Stimulated activated effector memory CD8-positive, alpha-beta T cell treated with anti-CD3 and anti-CD28 coated beads, Interleukin-12 subunit alpha, Interleukin-12 subunit beta, amount 100 ng/mL, for 72 hours (primary cell): ENCODE measurements around the gene MAP2.

Experiments
- ATAC-seq: fragments of 150-1000 bp; cut with Tn5 transposase; 2 replicates; pipeline ENCODE4 v1.10.0; 2021
- DNase-seq, 2 donors: peaks; one replicate each; pipeline ENCODE4 v3.0.0; 2021 to 2022; ENCODE audit warnings: low spot score in 2 of 2
- H3K27ac Mint-ChIP-seq: one replicate; pipeline ENCODE4 v1.8.0; 2022; ENCODE audit warnings: mild to moderate bottlenecking, mixed read lengths
- H3K36me3 Mint-ChIP-seq: one replicate; pipeline ENCODE4 v1.8.0; 2022; ENCODE audit warnings: mild to moderate bottlenecking, mixed read lengths
- H3K4me1 Mint-ChIP-seq: one replicate; pipeline ENCODE4 v1.8.0; 2022; ENCODE audit warnings: mixed read lengths
- H3K4me3 Mint-ChIP-seq: one replicate; pipeline ENCODE4 v1.8.0; 2022; ENCODE audit warnings: mild to moderate bottlenecking, mixed read lengths
- H3K9me3 Mint-ChIP-seq: one replicate; pipeline ENCODE4 v1.8.0; 2022; ENCODE audit warnings: mixed read lengths

Gene MAP2

GRCh38 chr2:209648714-209649113 is 224.9 kb downstream of the MAP2 start:
- H3K4me1 Mint-ChIP-seq: no peaks in the 10 kb centered on the region

GRCh38 chr2:209653134-209653533 is 229.3 kb downstream of the MAP2 start:
- H3K36me3 Mint-ChIP-seq: no peaks in the 10 kb centered on the region
- no peak overlapping the region for H3K27ac Mint-ChIP-seq
- no peaks in the 10 kb centered on the region for H3K4me1 Mint-ChIP-seq
- H3K4me3 Mint-ChIP-seq: no peak overlapping the region
- H3K9me3 Mint-ChIP-seq: no peaks in the 10 kb centered on the region
- no peak for ATAC-seq
- no peak for DNase-seq

More at GRCh38 chr2:209648714-209649113, 224.9 kb downstream of the MAP2 start:
- Mint-ChIP-seq H3K9me3 (no peaks in the 10 kb centered on the region), H3K27ac (no peak overlapping the region), H3K36me3 (no peaks in the 10 kb centered on the region), H3K4me3 (no peak overlapping the region)
- no peak for DNase-seq
- no peak for ATAC-seq

- DNase-seq: no peak
- no peaks in the 10 kb centered on the region for H3K36me3 Mint-ChIP-seq
- H3K4me1 Mint-ChIP-seq: no peaks in the 10 kb centered on the region
- H3K9me3 Mint-ChIP-seq: peaks cover 4% of the 10 kb centered on the region
- no peak overlapping the region for H3K4me3 Mint-ChIP-seq
- ATAC-seq: no peak
- H3K27ac Mint-ChIP-seq: no peak overlapping the region
Observed at GRCh38 chr2:209661286-209661894, 237.5 kb downstream of the MAP2 start.

- ATAC-seq (no peak), DNase-seq (no peak)
- no peak overlapping the region for H3K27ac Mint-ChIP-seq
- H3K4me3 Mint-ChIP-seq: no peak overlapping the region
- no peaks in the 10 kb centered on the region for H3K4me1 Mint-ChIP-seq
- H3K9me3 Mint-ChIP-seq: peaks cover 4% of the 10 kb centered on the region
- H3K36me3 Mint-ChIP-seq: no peaks in the 10 kb centered on the region
Observed at GRCh38 chr2:209662021-209662420, 238.2 kb downstream of the MAP2 start.

- ATAC-seq (no peak), DNase-seq (no peak)
- Mint-ChIP-seq H3K9me3 (peaks cover 4% of the 10 kb centered on the region), H3K36me3 (no peaks in the 10 kb centered on the region), H3K27ac (no peak overlapping the region), H3K4me3 (no peak overlapping the region), H3K4me1 (no peaks in the 10 kb centered on the region)
Observed at GRCh38 chr2:209663139-209663538, 239.3 kb downstream of the MAP2 start.

- DNase-seq (no peak), ATAC-seq (no peak)
- Mint-ChIP-seq H3K9me3 (peaks cover 4% of the 10 kb centered on the region), H3K4me1 (no peaks in the 10 kb centered on the region), H3K27ac (no peak overlapping the region), H3K36me3 (no peaks in the 10 kb centered on the region), H3K4me3 (no peak overlapping the region)
Observed at GRCh38 chr2:209663656-209664055, 239.8 kb downstream of the MAP2 start.

GRCh38 chr2:209666296-209666695 is 242.4 kb downstream of the MAP2 start:
- H3K4me3 Mint-ChIP-seq: no peak overlapping the region
- H3K9me3 Mint-ChIP-seq: no peaks in the 10 kb centered on the region
- no peak for DNase-seq
- H3K36me3 Mint-ChIP-seq: no peaks in the 10 kb centered on the region
- no peak for ATAC-seq
- no peaks in the 10 kb centered on the region for H3K4me1 Mint-ChIP-seq
- H3K27ac Mint-ChIP-seq: no peak overlapping the region

GRCh38 chr2:209671020-209671680 is 247.3 kb downstream of the MAP2 start:
- Mint-ChIP-seq H3K9me3 (peaks cover 2% of the 10 kb centered on the region), H3K4me1 (no peaks in the 10 kb centered on the region), H3K36me3 (no peaks in the 10 kb centered on the region), H3K4me3 (no peak overlapping the region), H3K27ac (no peak overlapping the region)
- ATAC-seq (no peak), DNase-seq (no peak)

GRCh38 chr2:209673811-209674210 is 250.0 kb downstream of the MAP2 start:
- Mint-ChIP-seq H3K27ac (no peak overlapping the region), H3K4me3 (no peak overlapping the region), H3K36me3 (no peaks in the 10 kb centered on the region), H3K9me3 (peaks cover 2% of the 10 kb centered on the region), H3K4me1 (no peaks in the 10 kb centered on the region)
- DNase-seq (no peak), ATAC-seq (no peak)

- no peak overlapping the region for H3K4me3 Mint-ChIP-seq
- DNase-seq: no peak
- H3K4me1 Mint-ChIP-seq: no peaks in the 10 kb centered on the region
- H3K27ac Mint-ChIP-seq: no peak overlapping the region
- H3K36me3 Mint-ChIP-seq: no peaks in the 10 kb centered on the region
- ATAC-seq: no peak
- peaks cover 5% of the 10 kb centered on the region for H3K9me3 Mint-ChIP-seq
Observed at GRCh38 chr2:209680596-209680995, 256.7 kb downstream of the MAP2 start.

GRCh38 chr2:209681201-209681735 is 257.4 kb downstream of the MAP2 start:
- H3K4me1 Mint-ChIP-seq: no peaks in the 10 kb centered on the region
- H3K4me3 Mint-ChIP-seq: no peak overlapping the region
- ATAC-seq (no peak), DNase-seq (no peak)
- no peaks in the 10 kb centered on the region for H3K36me3 Mint-ChIP-seq
- peaks cover 3% of the 10 kb centered on the region for H3K9me3 Mint-ChIP-seq
- H3K27ac Mint-ChIP-seq: no peak overlapping the region

GRCh38 chr2:209682646-209683045 is 258.8 kb downstream of the MAP2 start:
- H3K9me3 Mint-ChIP-seq: peaks cover 3% of the 10 kb centered on the region
- H3K4me1 Mint-ChIP-seq: no peaks in the 10 kb centered on the region
- ATAC-seq (no peak), DNase-seq (no peak)
- no peak overlapping the region for H3K27ac Mint-ChIP-seq
- H3K4me3 Mint-ChIP-seq: no peak overlapping the region
- H3K36me3 Mint-ChIP-seq: no peaks in the 10 kb centered on the region

- ATAC-seq (no peak), DNase-seq (no peak)
- peaks cover 3% of the 10 kb centered on the region for H3K9me3 Mint-ChIP-seq
- no peaks in the 10 kb centered on the region for H3K4me1 Mint-ChIP-seq
- H3K4me3 Mint-ChIP-seq: no peak overlapping the region
- no peak overlapping the region for H3K27ac Mint-ChIP-seq
- no peaks in the 10 kb centered on the region for H3K36me3 Mint-ChIP-seq
Observed at GRCh38 chr2:209685340-209685739, 261.5 kb downstream of the MAP2 start.

GRCh38 chr2:209685963-209686362 is 262.1 kb downstream of the MAP2 start:
- Mint-ChIP-seq H3K4me1 (no peaks in the 10 kb centered on the region), H3K36me3 (no peaks in the 10 kb centered on the region), H3K9me3 (peaks cover 3% of the 10 kb centered on the region), H3K27ac (no peak overlapping the region), H3K4me3 (no peak overlapping the region)
- no peak for ATAC-seq
- no peak for DNase-seq

- no peak for DNase-seq
- Mint-ChIP-seq H3K4me1 (no peaks in the 10 kb centered on the region), H3K4me3 (no peak overlapping the region), H3K27ac (no peak overlapping the region), H3K9me3 (peaks cover 3% of the 10 kb centered on the region), H3K36me3 (no peaks in the 10 kb centered on the region)
- ATAC-seq: no peak
Observed at GRCh38 chr2:209686448-209686847, 262.6 kb downstream of the MAP2 start.

- H3K4me3 Mint-ChIP-seq: no peak overlapping the region
Observed at GRCh38 chr2:209687323-209687969, 263.6 kb downstream of the MAP2 start.

More at GRCh38 chr2:209687323-209687969, 263.6 kb downstream of the MAP2 start:
- ATAC-seq (no peak), DNase-seq (no peak)
- no peaks in the 10 kb centered on the region for H3K4me1 Mint-ChIP-seq
- no peak overlapping the region for H3K27ac Mint-ChIP-seq
- peaks cover 2% of the 10 kb centered on the region for H3K9me3 Mint-ChIP-seq
- H3K36me3 Mint-ChIP-seq: no peaks in the 10 kb centered on the region
